Measurements from ENCODE around the gene ZNF862. TPM values are rescaled to one million over a fixed set of nuclear protein-coding genes. Genes with fewer than 3 reads are reported as not detected.

ZNF862 gene
- total RNA-seq, 1 donor from 2014 or later: 27.4 TPM

GRCh38 chr7:149816267-149816751 is 21.9 kb upstream of the ZNF862 start:
- Mint-ChIP-seq H3K27ac (no peak overlapping the region), H3K9me3 (no peaks in the 10 kb centered on the region), H3K27me3 (ENCODE audit: low read depth) (no peaks in the 10 kb centered on the region), H3K36me3 (no peaks in the 10 kb centered on the region), H3K4me3 (no peak overlapping the region), H3K4me1 (no peaks in the 10 kb centered on the region)
- no peak for DNase-seq (ENCODE audit: low spot score in 2 of 2, unreplicated experiment in 2 of 2)
- TF ChIP-seq, protein P1, sequence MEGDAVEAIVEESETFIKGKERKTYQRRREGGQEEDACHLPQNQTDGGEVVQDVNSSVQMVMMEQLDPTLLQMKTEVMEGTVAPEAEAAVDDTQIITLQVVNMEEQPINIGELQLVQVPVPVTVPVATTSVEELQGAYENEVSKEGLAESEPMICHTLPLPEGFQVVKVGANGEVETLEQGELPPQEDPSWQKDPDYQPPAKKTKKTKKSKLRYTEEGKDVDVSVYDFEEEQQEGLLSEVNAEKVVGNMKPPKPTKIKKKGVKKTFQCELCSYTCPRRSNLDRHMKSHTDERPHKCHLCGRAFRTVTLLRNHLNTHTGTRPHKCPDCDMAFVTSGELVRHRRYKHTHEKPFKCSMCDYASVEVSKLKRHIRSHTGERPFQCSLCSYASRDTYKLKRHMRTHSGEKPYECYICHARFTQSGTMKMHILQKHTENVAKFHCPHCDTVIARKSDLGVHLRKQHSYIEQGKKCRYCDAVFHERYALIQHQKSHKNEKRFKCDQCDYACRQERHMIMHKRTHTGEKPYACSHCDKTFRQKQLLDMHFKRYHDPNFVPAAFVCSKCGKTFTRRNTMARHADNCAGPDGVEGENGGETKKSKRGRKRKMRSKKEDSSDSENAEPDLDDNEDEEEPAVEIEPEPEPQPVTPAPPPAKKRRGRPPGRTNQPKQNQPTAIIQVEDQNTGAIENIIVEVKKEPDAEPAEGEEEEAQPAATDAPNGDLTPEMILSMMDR (IDR thresholded peaks at IDR 0.05; ENCODE audit: unreplicated experiment): no peak

DNA sequence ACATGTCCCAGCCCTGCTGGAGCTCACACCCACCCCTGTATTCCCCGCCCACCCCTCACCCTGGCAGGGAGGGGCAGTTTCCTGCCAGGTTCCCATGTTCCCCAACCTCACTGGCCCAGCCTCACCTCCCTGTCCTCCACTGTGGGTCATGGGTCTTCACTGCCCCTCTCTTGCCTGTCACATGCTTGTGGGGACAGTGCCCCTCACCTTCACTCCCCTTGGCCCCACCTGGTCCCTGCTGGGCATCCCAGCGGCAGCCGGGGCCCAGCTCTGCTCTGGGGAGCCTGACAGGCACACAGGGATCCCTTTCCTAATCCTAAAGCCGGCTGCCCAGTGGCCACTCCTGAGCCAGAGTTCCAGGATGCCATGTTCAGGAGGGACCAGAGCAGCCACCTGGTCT is 21.4 kb upstream of the ZNF862 start:
- TF ChIP-seq, protein P1 (IDR thresholded peaks at IDR 0.05; ENCODE audit: unreplicated experiment): no peak

GRCh38 chr7:149817301-149817771 is 20.8 kb upstream of the ZNF862 start:
- Mint-ChIP-seq H3K27ac (no peak overlapping the region), H3K36me3 (no peaks in the 10 kb centered on the region), H3K4me3 (no peak overlapping the region), H3K4me1 (peaks cover 2% of the 10 kb centered on the region), H3K9me3 (no peaks in the 10 kb centered on the region), H3K27me3 (ENCODE audit: low read depth) (no peaks in the 10 kb centered on the region)
- TF ChIP-seq, protein P1 (IDR thresholded peaks at IDR 0.05; ENCODE audit: unreplicated experiment): no peak
- no peak for DNase-seq (ENCODE audit: low spot score in 2 of 2, unreplicated experiment in 2 of 2)

More for the DNA sequence above, 21.4 kb upstream of the ZNF862 start:
- H3K36me3 Mint-ChIP-seq: no peaks in the 10 kb centered on the region
- H3K4me3 Mint-ChIP-seq: no peak overlapping the region
- H3K27me3 Mint-ChIP-seq (ENCODE audit: low read depth): no peaks in the 10 kb centered on the region
- no peaks in the 10 kb centered on the region for H3K4me1 Mint-ChIP-seq
- H3K27ac Mint-ChIP-seq: no peak overlapping the region
- DNase-seq (ENCODE audit: low spot score in 2 of 2, unreplicated experiment in 2 of 2): no peak
- no peaks in the 10 kb centered on the region for H3K9me3 Mint-ChIP-seq

- Mint-ChIP-seq H3K36me3 (no peaks in the 10 kb centered on the region), H3K4me3 (no peak overlapping the region), H3K27ac (no peak overlapping the region), H3K27me3 (ENCODE audit: low read depth) (no peaks in the 10 kb centered on the region), H3K4me1 (peaks cover 2% of the 10 kb centered on the region), H3K9me3 (no peaks in the 10 kb centered on the region)
- TF ChIP-seq, protein P1 (IDR thresholded peaks at IDR 0.05; ENCODE audit: unreplicated experiment): no peak
- no peak for DNase-seq (ENCODE audit: low spot score in 2 of 2, unreplicated experiment in 2 of 2)
Measured at GRCh38 chr7:149817836-149818535, 20.2 kb upstream of the ZNF862 start.

DNA sequence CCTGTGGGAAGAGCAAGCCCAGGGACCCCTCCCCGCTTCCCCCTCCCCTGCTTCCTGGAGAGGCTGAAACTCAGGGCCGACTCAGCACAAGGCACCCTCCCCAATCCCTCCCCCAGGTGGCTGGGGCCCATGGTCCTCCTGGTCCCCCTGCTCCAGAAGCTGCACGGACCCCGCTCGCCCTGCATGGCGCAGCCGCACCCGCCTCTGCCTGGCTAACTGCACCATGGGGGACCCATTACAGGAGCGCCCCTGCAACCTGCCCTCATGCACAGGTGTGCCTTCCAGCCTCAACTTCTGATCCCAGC is 19.7 kb upstream of the ZNF862 start:
- H3K27me3 Mint-ChIP-seq (ENCODE audit: low read depth): no peaks in the 10 kb centered on the region
- no peaks in the 10 kb centered on the region for H3K36me3 Mint-ChIP-seq
- DNase-seq (ENCODE audit: low spot score in 2 of 2, unreplicated experiment in 2 of 2): no peak
- peaks cover 2% of the 10 kb centered on the region for H3K4me1 Mint-ChIP-seq
- no peak overlapping the region for H3K4me3 Mint-ChIP-seq
- TF ChIP-seq, protein P1 (IDR thresholded peaks at IDR 0.05; ENCODE audit: unreplicated experiment): no peak
- no peak overlapping the region for H3K27ac Mint-ChIP-seq
- no peaks in the 10 kb centered on the region for H3K9me3 Mint-ChIP-seq
